ENCODE data around the gene CHCHD10.

DNA sequence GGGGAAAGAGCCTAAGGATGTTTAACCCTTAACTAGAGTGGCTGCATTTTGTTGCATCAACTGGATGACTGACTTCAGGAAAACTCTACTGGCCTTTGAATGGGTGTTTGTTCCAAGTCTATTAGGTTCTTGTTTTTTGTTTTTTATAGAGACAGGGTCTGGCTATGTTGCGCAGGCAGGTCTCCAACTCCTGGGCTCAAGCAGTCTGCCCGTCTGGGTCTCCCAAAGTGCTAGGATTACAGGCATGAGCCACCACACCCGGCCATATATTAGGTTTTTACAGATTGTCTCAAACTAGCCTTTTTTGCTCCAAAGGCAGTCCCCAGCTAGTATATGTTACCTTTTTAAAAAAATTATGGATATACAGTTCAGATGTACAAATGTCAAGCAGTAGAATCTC, 20.1 kb upstream of the CHCHD10 start:
- TF ChIP-seq, protein P1, sequence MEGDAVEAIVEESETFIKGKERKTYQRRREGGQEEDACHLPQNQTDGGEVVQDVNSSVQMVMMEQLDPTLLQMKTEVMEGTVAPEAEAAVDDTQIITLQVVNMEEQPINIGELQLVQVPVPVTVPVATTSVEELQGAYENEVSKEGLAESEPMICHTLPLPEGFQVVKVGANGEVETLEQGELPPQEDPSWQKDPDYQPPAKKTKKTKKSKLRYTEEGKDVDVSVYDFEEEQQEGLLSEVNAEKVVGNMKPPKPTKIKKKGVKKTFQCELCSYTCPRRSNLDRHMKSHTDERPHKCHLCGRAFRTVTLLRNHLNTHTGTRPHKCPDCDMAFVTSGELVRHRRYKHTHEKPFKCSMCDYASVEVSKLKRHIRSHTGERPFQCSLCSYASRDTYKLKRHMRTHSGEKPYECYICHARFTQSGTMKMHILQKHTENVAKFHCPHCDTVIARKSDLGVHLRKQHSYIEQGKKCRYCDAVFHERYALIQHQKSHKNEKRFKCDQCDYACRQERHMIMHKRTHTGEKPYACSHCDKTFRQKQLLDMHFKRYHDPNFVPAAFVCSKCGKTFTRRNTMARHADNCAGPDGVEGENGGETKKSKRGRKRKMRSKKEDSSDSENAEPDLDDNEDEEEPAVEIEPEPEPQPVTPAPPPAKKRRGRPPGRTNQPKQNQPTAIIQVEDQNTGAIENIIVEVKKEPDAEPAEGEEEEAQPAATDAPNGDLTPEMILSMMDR (IDR thresholded peaks at IDR 0.05) = no peak
- no peak for TF ChIP-seq POLR2A (IDR thresholded peaks at IDR 0.05)
